Ishikawa (cell line): ENCODE measurements around the gene FAT2.

Experiments used
- CEBPB ChIP-seq: IDR thresholded peaks from 2 replicates; pipeline ENCODE4 v1.6.1; 2012
- CREB1 ChIP-seq: IDR thresholded peaks from 2 replicates; pipeline ENCODE4 v1.6.1; 2012; ENCODE audit warnings: low read depth
- EGR1 ChIP-seq: IDR thresholded peaks from 2 replicates; pipeline ENCODE4 v1.6.1; 2012
- EP300 ChIP-seq: IDR thresholded peaks from 2 replicates; pipeline ENCODE4 v1.6.1; 2012; ENCODE audit warnings: borderline replicate concordance
- FOXM1 ChIP-seq: IDR thresholded peaks from 2 replicates; pipeline ENCODE4 v1.6.1; 2012; ENCODE audit warnings: low read depth, borderline replicate concordance
- MAX ChIP-seq: IDR thresholded peaks from 2 replicates; pipeline ENCODE4 v1.6.1; 2012
- NFIC ChIP-seq: IDR thresholded peaks from 2 replicates; pipeline ENCODE4 v1.6.1; 2012
- RAD21 ChIP-seq: IDR thresholded peaks from 2 replicates; pipeline ENCODE4 v1.6.1; 2012; ENCODE audit warnings: low read depth
- REST ChIP-seq: IDR thresholded peaks from 2 replicates; pipeline ENCODE4 v1.6.1; 2012; ENCODE audit warnings: low read depth, mild to moderate bottlenecking
- TAF1 ChIP-seq: IDR thresholded peaks from 2 replicates; pipeline ENCODE4 v1.6.1; 2012; ENCODE audit warnings: low read depth, mild to moderate bottlenecking
- TCF12 ChIP-seq: IDR thresholded peaks from 2 replicates; pipeline ENCODE4 v1.6.1; 2012; ENCODE audit warnings: low read depth
- TEAD4 ChIP-seq: IDR thresholded peaks from 2 replicates; pipeline ENCODE4 v1.6.1; 2012
- USF1 ChIP-seq: IDR thresholded peaks from 2 replicates; pipeline ENCODE4 v1.6.1; 2012
- YY1 ChIP-seq: IDR thresholded peaks from 2 replicates; pipeline ENCODE4 v1.6.1; 2012; ENCODE audit warnings: low read depth
- ZBTB7A ChIP-seq: IDR thresholded peaks from 2 replicates; pipeline ENCODE4 v1.6.1; 2012; ENCODE audit warnings: low read depth

Gene FAT2

GRCh38 chr5:151591144-151591819, at the start of gene FAT2:
Gene FAT2 (minus strand): TSS chr5:151591331. CDS start chr5:151568931, 22,400 bp downstream.
- TF ChIP-seq USF1: 0 out of 2 replicates have a peak, but pooled peaks have one; percentile 20
- 0 out of 2 replicates have a peak, but pooled peaks have one; percentile 39 for TF ChIP-seq TEAD4
- peak; percentile 78 for TF ChIP-seq TAF1
- peak; percentile 81; the same call in 1 of the 2 replicates for TF ChIP-seq TCF12
- TF ChIP-seq RAD21: no peak
- TF ChIP-seq YY1: no peak
- no peak; the same call in 1 of the 2 replicates for TF ChIP-seq ZBTB7A
- TF ChIP-seq REST: no peak
- no peak for TF ChIP-seq CREB1
- TF ChIP-seq EP300: peak; percentile 86; the same call in 1 of the 2 replicates
- TF ChIP-seq FOXM1: peak; percentile 70; the same call in 1 of the 2 replicates
- TF ChIP-seq NFIC: peak; percentile 60
- TF ChIP-seq EGR1: peak; percentile 41; the same call in 1 of the 2 replicates
- no peak for TF ChIP-seq CEBPB
- peak; percentile 34; the same call in 1 of the 2 replicates for TF ChIP-seq MAX

GRCh38 chr5:151638619-151639018, 47.5 kb upstream of the FAT2 start:
- TF ChIP-seq CEBPB: peak; percentile 50; the same call in 1 of the 2 replicates
- no peak for TF ChIP-seq YY1

GRCh38 chr5:151637676-151638075, 46.5 kb upstream of the FAT2 start:
- TF ChIP-seq TEAD4 (no peak), FOXM1 (no peak)

- TF ChIP-seq EP300 (peak; percentile 82), ZBTB7A (no peak), FOXM1 (peak; percentile 63), NFIC (peak; percentile 35; the same call in 1 of the 2 replicates), TEAD4 (0 out of 2 replicates have a peak, but pooled peaks have one; percentile 6), TCF12 (peak; percentile 78)
These were observed 42.8 kb upstream of the FAT2 start for GRCh38 chr5:151633892-151634291.

GRCh38 chr5:151632941-151633340, 41.8 kb upstream of the FAT2 start:
- peak; percentile 0; the same call in 1 of the 2 replicates for TF ChIP-seq EP300
- TF ChIP-seq FOXM1: no peak
- peak; percentile 55; the same call in 1 of the 2 replicates for TF ChIP-seq CEBPB
- TF ChIP-seq USF1: no peak
- no peak for TF ChIP-seq TCF12
- TF ChIP-seq YY1: no peak
- no peak for TF ChIP-seq MAX
- no peak for TF ChIP-seq NFIC
- no peak; the same call in 1 of the 2 replicates for TF ChIP-seq RAD21
- TF ChIP-seq EGR1: no peak
- no peak for TF ChIP-seq TAF1
- no peak for TF ChIP-seq REST
- TF ChIP-seq TEAD4: no peak
- TF ChIP-seq CREB1: no peak
- no peak for TF ChIP-seq ZBTB7A

- TF ChIP-seq MAX (peak; percentile 31; the same call in 1 of the 2 replicates), CEBPB (no peak), NFIC (peak; percentile 72), YY1 (no peak)
These were observed 41.4 kb upstream of the FAT2 start for GRCh38 chr5:151632524-151632923.
